Liver (tissue), 9 donors: Measurements from ENCODE around the gene IL1RAPL1. TPM values are rescaled to one million over a fixed set of nuclear protein-coding genes. Genes with fewer than 3 reads are reported as not detected.

ENCODE experiments used
- DNase-seq: peaks from one replicate; pipeline ENCODE4 v3.0.0-alpha.2; 2017; ENCODE audit warnings: low spot score
- H3K27ac ChIP-seq, 2 donors: one replicate each; pipeline ENCODE4 v1.7.0; 2013; ENCODE audit warnings: inconsistent platforms in 2 of 2, low read length in 2 of 2, control low read depth in 1 of 2, low read depth in 1 of 2, mild to moderate bottlenecking in 1 of 2
- H3K27me3 ChIP-seq, 4 donors: one replicate each; pipeline versions ENCODE4 v1.6.1 to v1.7.0; 2013; ENCODE audit warnings: low read length in 3 of 4, inconsistent platforms in 1 of 4, mild to moderate bottlenecking in 1 of 4, moderate library complexity in 1 of 4; ENCODE audit not compliant: control insufficient read depth in 4 of 4, insufficient read depth in 4 of 4
- H3K36me3 ChIP-seq, 4 donors: one replicate each; pipeline versions ENCODE4 v1.6.1 to v1.7.0; 2013; ENCODE audit warnings: low read length in 3 of 4, mild to moderate bottlenecking in 3 of 4, low read depth in 1 of 4, moderate library complexity in 1 of 4; ENCODE audit not compliant: control insufficient read depth in 4 of 4, insufficient read depth in 3 of 4
- H3K4me1 ChIP-seq, 4 donors: one replicate each; pipeline versions ENCODE4 v1.6.1 to v1.7.0; 2013; ENCODE audit warnings: low read length in 3 of 4, mild to moderate bottlenecking in 3 of 4, moderate library complexity in 1 of 4; ENCODE audit not compliant: control insufficient read depth in 4 of 4, insufficient read depth in 4 of 4
- H3K4me3 ChIP-seq, 3 donors: one replicate each; pipeline versions ENCODE4 v1.6.1 to v1.7.0; 2013; ENCODE audit warnings: low read length in 3 of 3, control low read depth in 1 of 3, low read depth in 1 of 3, mild to moderate bottlenecking in 1 of 3
- H3K9ac ChIP-seq, 2 donors: one replicate each; pipeline ENCODE4 v1.7.0; 2013; ENCODE audit warnings: low read length in 2 of 2, mild to moderate bottlenecking in 2 of 2, moderate library complexity in 2 of 2, control low read depth in 1 of 2, low read depth in 1 of 2
- H3K9me3 ChIP-seq, 4 donors: one replicate each; pipeline versions ENCODE4 v1.6.1 to v1.7.0; 2013; ENCODE audit warnings: low read length in 3 of 4; ENCODE audit not compliant: control insufficient read depth in 4 of 4
- EGR1 ChIP-seq, 2 donors: IDR thresholded peaks; 2 replicates each; pipeline ENCODE4 v1.6.1; 2016 to 2018; ENCODE audit warnings: antibody characterized with exemption in 2 of 2, low read depth in 2 of 2
- FOXA1 ChIP-seq: IDR thresholded peaks from 2 replicates; pipeline ENCODE4 v1.6.1; 2016; ENCODE audit warnings: antibody characterized with exemption
- FOXA2 ChIP-seq: IDR thresholded peaks from 2 replicates; pipeline ENCODE4 v1.6.1; 2016; ENCODE audit warnings: antibody characterized with exemption
- GABPA ChIP-seq, 2 donors: IDR thresholded peaks in 1 of 2; conservative IDR thresholded peaks in 1 of 2; 2 replicates each; pipeline ENCODE4 v1.6.1; 2016; ENCODE audit warnings: antibody characterized with exemption in 2 of 2, mild to moderate bottlenecking in 1 of 2, moderate library complexity in 1 of 2
- HNF4A ChIP-seq, 2 donors: conservative IDR thresholded peaks; 2 replicates each; pipeline ENCODE4 v1.6.1; 2016; ENCODE audit warnings: antibody characterized with exemption in 2 of 2, mild to moderate bottlenecking in 2 of 2
- HNF4G ChIP-seq: IDR thresholded peaks from 2 replicates; pipeline ENCODE4 v1.6.1; 2016; ENCODE audit warnings: antibody characterized with exemption
- JUND ChIP-seq, 2 donors: IDR thresholded peaks; 2 replicates each; pipeline ENCODE4 v1.6.1; 2016; ENCODE audit warnings: antibody characterized with exemption in 2 of 2
- NR2F2 ChIP-seq: IDR thresholded peaks from 2 replicates; pipeline ENCODE4 v1.6.1; 2016; ENCODE audit warnings: antibody characterized with exemption
- RAD21 ChIP-seq, 2 donors: IDR thresholded peaks; 2 replicates each; pipeline ENCODE4 v1.6.1; 2016; ENCODE audit warnings: antibody characterized with exemption in 2 of 2, mild to moderate bottlenecking in 2 of 2
- RXRA ChIP-seq, 2 donors: IDR thresholded peaks; 2 replicates each; pipeline ENCODE4 v1.6.1; 2017 to 2018; ENCODE audit warnings: antibody characterized with exemption in 2 of 2, mild to moderate bottlenecking in 1 of 2
- SP1 ChIP-seq: IDR thresholded peaks from 2 replicates; pipeline ENCODE4 v1.6.1; 2018; ENCODE audit warnings: antibody characterized with exemption, mild to moderate bottlenecking
- TAF1 ChIP-seq: conservative IDR thresholded peaks from 2 replicates; pipeline ENCODE4 v1.6.1; 2016; ENCODE audit warnings: antibody characterized with exemption, mild to moderate bottlenecking
- YY1 ChIP-seq: IDR thresholded peaks from 2 replicates; pipeline ENCODE4 v1.6.1; 2016; ENCODE audit warnings: antibody characterized with exemption, mild to moderate bottlenecking
- ZBTB33 ChIP-seq: IDR thresholded peaks from 2 replicates; pipeline ENCODE4 v1.6.1; 2016; ENCODE audit warnings: antibody characterized with exemption
- WGBS: extraction: QIAGEN DNeasy Blood & Tissue Kit; methylation state at CpG from one replicate; pipeline ENCODE4 v1.1.7; 2013; 5-methylcytosine and 5-hydroxymethylcytosine counted together
- polyA plus RNA-seq, 2 donors: library from polyadenylated mRNA; stranded (reverse) in 1 of 2; unstranded in 1 of 2; fragments of 200-250 nt in 1 of 2; fragments of >200 nt in 1 of 2; fragmentation: Nextera tagmentation in 1 of 2; extraction: Ambion mirVana in 1 of 2; gene quantifications; one replicate each; pipeline versions ENCODE4 v1.2.1 to v1.2.3, GENCODE V29; 2013 to 2015
- total RNA-seq, 2 donors: library from RNA; depleted of rRNA; stranded (reverse); fragments of >200 nt; gene quantifications; one replicate each; pipeline ENCODE4 v1.2.3, GENCODE V29; 2014
- TF ChIP-seq, protein P1 (sequence below): IDR thresholded peaks from 2 replicates; pipeline ENCODE4 v1.6.1; 2016; ENCODE audit warnings: antibody characterized with exemption, mild to moderate bottlenecking
- TF ChIP-seq, protein P2 (sequence below): IDR thresholded peaks from 2 replicates; pipeline ENCODE4 v1.6.1; 2016; ENCODE audit warnings: antibody characterized with exemption
- TF ChIP-seq, protein P3 (sequence below): fragments of 150-350 bp; IDR thresholded peaks from 2 replicates; pipeline ENCODE4 v1.5.1; 2017; ENCODE audit warnings: improper control_type of control experiment, low read depth, low read length; ENCODE audit not compliant: missing input control
- TF ChIP-seq, protein P4 (sequence below): IDR thresholded peaks from 2 replicates; pipeline ENCODE4 v1.6.1; 2016; ENCODE audit warnings: antibody characterized with exemption
- donor health status: healthy.
- donor health status: healthy.
- donor health status: healthy.
- donor health status: healthy.
- donor health status: healthy.

IL1RAPL1 gene
- total and polyA plus RNA-seq, 4 donors: 0.08 to 0.33 TPM; not detected in 2

DNA sequence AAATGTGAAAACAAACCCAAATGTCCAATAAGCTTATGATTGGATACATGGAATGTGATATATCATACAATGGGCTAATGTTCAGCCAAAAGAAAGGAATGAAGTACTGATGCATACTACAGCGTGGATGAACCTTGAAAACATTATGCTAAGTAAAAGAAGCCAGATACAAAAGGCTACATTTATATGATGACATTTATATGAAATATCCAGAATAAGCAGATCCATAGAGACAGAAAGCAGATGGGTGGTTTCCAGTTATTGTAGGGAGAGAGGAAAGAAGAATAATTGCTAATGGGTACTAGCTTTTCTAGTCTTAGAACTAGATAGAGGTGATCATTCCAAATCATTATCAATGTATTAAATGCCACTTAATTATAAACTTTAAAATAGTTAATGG lies 801.3 kb downstream of the IL1RAPL1 start:
- 87% methylated on average over 1 of the region's 1 CpG for WGBS
- Histone ChIP-seq H3K27me3 (no peaks in the 10 kb centered on the region), H3K9ac (no peak overlapping the region), H3K36me3 (no peaks in the 10 kb centered on the region), H3K9me3 (no peaks in the 10 kb centered on the region), H3K4me1 (no peaks in the 10 kb centered on the region), H3K27ac (no peak overlapping the region), H3K4me3 (no peak overlapping the region)
- DNase-seq: no peak
- TF ChIP-seq TAF1 (no peak), ZBTB33 (no peak), YY1 (no peak), RAD21 (IDR thresholded peaks at IDR 0.05) (no peak), RXRA (IDR thresholded peaks at IDR 0.05) (no peak), JUND (IDR thresholded peaks at IDR 0.05) (no peak), GABPA (IDR thresholded peaks at IDR 0.05 in 1 of 2, conservative IDR thresholded peaks at IDR 0.05 in 1 of 2) (no peak), EGR1 (IDR thresholded peaks at IDR 0.05; ENCODE audit: low read depth in 2 of 2) (no peak), FOXA1 (no peak), HNF4A (conservative IDR thresholded peaks at IDR 0.05) (no peak), HNF4G (no peak), NR2F2 (no peak), SP1 (no peak), FOXA2 (no peak)
- TF ChIP-seq, protein P1, sequence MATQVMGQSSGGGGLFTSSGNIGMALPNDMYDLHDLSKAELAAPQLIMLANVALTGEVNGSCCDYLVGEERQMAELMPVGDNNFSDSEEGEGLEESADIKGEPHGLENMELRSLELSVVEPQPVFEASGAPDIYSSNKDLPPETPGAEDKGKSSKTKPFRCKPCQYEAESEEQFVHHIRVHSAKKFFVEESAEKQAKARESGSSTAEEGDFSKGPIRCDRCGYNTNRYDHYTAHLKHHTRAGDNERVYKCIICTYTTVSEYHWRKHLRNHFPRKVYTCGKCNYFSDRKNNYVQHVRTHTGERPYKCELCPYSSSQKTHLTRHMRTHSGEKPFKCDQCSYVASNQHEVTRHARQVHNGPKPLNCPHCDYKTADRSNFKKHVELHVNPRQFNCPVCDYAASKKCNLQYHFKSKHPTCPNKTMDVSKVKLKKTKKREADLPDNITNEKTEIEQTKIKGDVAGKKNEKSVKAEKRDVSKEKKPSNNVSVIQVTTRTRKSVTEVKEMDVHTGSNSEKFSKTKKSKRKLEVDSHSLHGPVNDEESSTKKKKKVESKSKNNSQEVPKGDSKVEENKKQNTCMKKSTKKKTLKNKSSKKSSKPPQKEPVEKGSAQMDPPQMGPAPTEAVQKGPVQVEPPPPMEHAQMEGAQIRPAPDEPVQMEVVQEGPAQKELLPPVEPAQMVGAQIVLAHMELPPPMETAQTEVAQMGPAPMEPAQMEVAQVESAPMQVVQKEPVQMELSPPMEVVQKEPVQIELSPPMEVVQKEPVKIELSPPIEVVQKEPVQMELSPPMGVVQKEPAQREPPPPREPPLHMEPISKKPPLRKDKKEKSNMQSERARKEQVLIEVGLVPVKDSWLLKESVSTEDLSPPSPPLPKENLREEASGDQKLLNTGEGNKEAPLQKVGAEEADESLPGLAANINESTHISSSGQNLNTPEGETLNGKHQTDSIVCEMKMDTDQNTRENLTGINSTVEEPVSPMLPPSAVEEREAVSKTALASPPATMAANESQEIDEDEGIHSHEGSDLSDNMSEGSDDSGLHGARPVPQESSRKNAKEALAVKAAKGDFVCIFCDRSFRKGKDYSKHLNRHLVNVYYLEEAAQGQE: no peak
- TF ChIP-seq, protein P2, sequence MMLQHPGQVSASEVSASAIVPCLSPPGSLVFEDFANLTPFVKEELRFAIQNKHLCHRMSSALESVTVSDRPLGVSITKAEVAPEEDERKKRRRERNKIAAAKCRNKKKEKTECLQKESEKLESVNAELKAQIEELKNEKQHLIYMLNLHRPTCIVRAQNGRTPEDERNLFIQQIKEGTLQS: no peak
- TF ChIP-seq, protein P3, sequence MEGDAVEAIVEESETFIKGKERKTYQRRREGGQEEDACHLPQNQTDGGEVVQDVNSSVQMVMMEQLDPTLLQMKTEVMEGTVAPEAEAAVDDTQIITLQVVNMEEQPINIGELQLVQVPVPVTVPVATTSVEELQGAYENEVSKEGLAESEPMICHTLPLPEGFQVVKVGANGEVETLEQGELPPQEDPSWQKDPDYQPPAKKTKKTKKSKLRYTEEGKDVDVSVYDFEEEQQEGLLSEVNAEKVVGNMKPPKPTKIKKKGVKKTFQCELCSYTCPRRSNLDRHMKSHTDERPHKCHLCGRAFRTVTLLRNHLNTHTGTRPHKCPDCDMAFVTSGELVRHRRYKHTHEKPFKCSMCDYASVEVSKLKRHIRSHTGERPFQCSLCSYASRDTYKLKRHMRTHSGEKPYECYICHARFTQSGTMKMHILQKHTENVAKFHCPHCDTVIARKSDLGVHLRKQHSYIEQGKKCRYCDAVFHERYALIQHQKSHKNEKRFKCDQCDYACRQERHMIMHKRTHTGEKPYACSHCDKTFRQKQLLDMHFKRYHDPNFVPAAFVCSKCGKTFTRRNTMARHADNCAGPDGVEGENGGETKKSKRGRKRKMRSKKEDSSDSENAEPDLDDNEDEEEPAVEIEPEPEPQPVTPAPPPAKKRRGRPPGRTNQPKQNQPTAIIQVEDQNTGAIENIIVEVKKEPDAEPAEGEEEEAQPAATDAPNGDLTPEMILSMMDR: no peak
- TF ChIP-seq, protein P4, sequence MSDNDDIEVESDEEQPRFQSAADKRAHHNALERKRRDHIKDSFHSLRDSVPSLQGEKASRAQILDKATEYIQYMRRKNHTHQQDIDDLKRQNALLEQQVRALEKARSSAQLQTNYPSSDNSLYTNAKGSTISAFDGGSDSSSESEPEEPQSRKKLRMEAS: no peak

DNA sequence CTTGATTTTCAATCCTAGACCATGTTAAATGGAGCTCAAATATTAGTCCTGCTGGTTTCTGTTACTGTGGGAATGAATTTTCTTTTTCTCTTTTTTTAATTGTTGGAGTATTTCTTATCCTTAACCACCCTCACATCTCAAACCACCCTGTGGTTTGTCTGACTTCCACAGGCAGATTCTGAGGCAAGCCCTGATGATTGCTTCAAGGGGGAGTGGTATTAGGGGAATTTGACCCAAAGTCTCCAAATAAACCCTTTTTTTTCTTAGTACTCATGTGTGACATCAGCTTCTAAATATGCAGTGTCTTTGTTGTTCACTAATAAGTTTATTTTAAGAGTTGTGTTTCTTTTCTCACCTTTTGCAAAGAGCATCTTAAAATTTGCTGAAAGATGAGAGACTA lies 810.3 kb downstream of the IL1RAPL1 start:
- Histone ChIP-seq H3K9me3 (no peaks in the 10 kb centered on the region), H3K9ac (no peak overlapping the region), H3K27me3 (no peaks in the 10 kb centered on the region), H3K4me3 (no peak overlapping the region), H3K36me3 (no peaks in the 10 kb centered on the region), H3K27ac (no peak overlapping the region), H3K4me1 (no peaks in the 10 kb centered on the region)
- DNase-seq: no peak
- TF ChIP-seq RXRA (IDR thresholded peaks at IDR 0.05) (no peak), YY1 (no peak), GABPA (IDR thresholded peaks at IDR 0.05 in 1 of 2, conservative IDR thresholded peaks at IDR 0.05 in 1 of 2) (no peak), HNF4G (no peak), ZBTB33 (no peak), JUND (IDR thresholded peaks at IDR 0.05) (no peak), EGR1 (IDR thresholded peaks at IDR 0.05; ENCODE audit: low read depth in 2 of 2) (no peak), RAD21 (IDR thresholded peaks at IDR 0.05) (no peak), SP1 (no peak), TAF1 (no peak), HNF4A (conservative IDR thresholded peaks at IDR 0.05) (no peak), FOXA1 (no peak), FOXA2 (no peak)
- TF ChIP-seq, protein P4: no peak
- TF ChIP-seq, protein P2: no peak
- TF ChIP-seq, protein P3: no peak
